ENCODE measurements around the gene RABGAP1L. TPM values are rescaled to one million over a fixed set of nuclear protein-coding genes. Genes with fewer than 3 reads are reported as not detected.

RABGAP1L gene
- total and polyA plus RNA-seq, 7 experiments from 2014 or later = 38.4 to 97.4 (median 55.1) TPM

GRCh38 chr1:174974711-174975119 lies 815.4 kb downstream of the RABGAP1L start:
- Histone ChIP-seq H3K27me3 (ENCODE audit: control insufficient read depth in 2 of 2, insufficient read depth in 2 of 2, low read length in 2 of 2) (no peaks in the 10 kb centered on the region), H3K36me3 (ENCODE audit: control insufficient read depth in 2 of 3, insufficient read depth in 3 of 3, low read length in 3 of 3) (peaks cover 0 to 10% (median 0%) of the 10 kb centered on the region in 3 experiments), H3K9me3 (ENCODE audit: control insufficient read depth in 2 of 3, low read length in 3 of 3) (no peaks in the 10 kb centered on the region), H3K4me1 (ENCODE audit: control insufficient read depth in 2 of 2, insufficient read depth in 2 of 2, low read length in 2 of 2) (peaks cover 23 to 26% of the 10 kb centered on the region in 2 donors), H3K4me3 (ENCODE audit: low read length) (no peak overlapping the region), H3K27ac (ENCODE audit: low read depth, low read length) (no peak overlapping the region)
- intact Hi-C loops (cut with micrococcal nuclease) = no loop called here
- no peak overlapping the region for H3K4me3 Mint-ChIP-seq
- peak overlapping the region in 2 of 9 donors; percentile 28 to 75 for H3K27ac Mint-ChIP-seq
- peaks cover 7 to 61% (median 44%) of the 10 kb centered on the region in 5 donors for H3K36me3 Mint-ChIP-seq
- DNase-seq = no peak
- no peak for ATAC-seq
- peaks cover 27 to 66% (median 55%) of the 10 kb centered on the region in 7 donors for H3K4me1 Mint-ChIP-seq
- POLR2A ChIA-PET = interaction anchor here (0.7 to 12.1 kb wide), 8 partner anchors 6 to 175 kb away, joined by 3 to 154 read pairs (median 4); no protein-coding TSS in a partner anchor
- H3K9me3 Mint-ChIP-seq = no peaks in the 10 kb centered on the region
- no peaks in the 10 kb centered on the region for H3K27me3 Mint-ChIP-seq
- CTCF ChIA-PET = no interaction called here

GRCh38 chr1:174975764-174976163 lies 816.4 kb downstream of the RABGAP1L start:
- no peak for ATAC-seq
- DNase-seq = no peak
- ChIA-PET POLR2A (interaction anchor here (0.6 to 12.1 kb wide), 6 partner anchors 7 to 48 kb away, joined by 3 to 154 read pairs (median 5); partner anchors contain the start of genes CACYBP and MRPS14), CTCF (interaction anchor here (0.8 to 1.3 kb wide), 2 partner anchors 23 to 33 kb away, joined by 3 read pairs; no protein-coding TSS in a partner anchor)
- intact Hi-C loops (cut with micrococcal nuclease) = no loop called here
- no peak overlapping the region for H3K4me3 ChIP-seq (ENCODE audit: low read length)
- no peaks in the 10 kb centered on the region for H3K27me3 ChIP-seq (ENCODE audit: control insufficient read depth in 2 of 2, insufficient read depth in 2 of 2, low read length in 2 of 2)
- no peak overlapping the region for H3K27ac ChIP-seq (ENCODE audit: low read depth, low read length)
- Mint-ChIP-seq H3K27ac (peak overlapping the region in 4 of 9 donors; percentile 28 to 77 (median 76)), H3K4me3 (no peak overlapping the region), H3K27me3 (no peaks in the 10 kb centered on the region), H3K9me3 (peaks cover 0 to 5% (median 0%) of the 10 kb centered on the region in 11 donors), H3K4me1 (peaks cover 23 to 67% (median 53%) of the 10 kb centered on the region in 7 donors), H3K36me3 (peaks cover 13 to 62% (median 51%) of the 10 kb centered on the region in 5 donors)
- no peaks in the 10 kb centered on the region for H3K9me3 ChIP-seq (ENCODE audit: control insufficient read depth in 2 of 3, low read length in 3 of 3)
- peaks cover 15% of the 10 kb centered on the region in 2 donors for H3K4me1 ChIP-seq (ENCODE audit: control insufficient read depth in 2 of 2, insufficient read depth in 2 of 2, low read length in 2 of 2)
- H3K36me3 ChIP-seq (ENCODE audit: control insufficient read depth in 2 of 3, insufficient read depth in 3 of 3, low read length in 3 of 3) = peaks cover 0 to 16% (median 0%) of the 10 kb centered on the region in 3 experiments

- ChIA-PET CTCF (interaction anchor here (0.5 to 1.3 kb wide), 4 partner anchors 20 to 232 kb away, joined by 3 read pairs; no protein-coding TSS in a partner anchor), POLR2A (interaction anchor here (1.2 to 12.1 kb wide), 3 partner anchors 8 to 33 kb away, joined by 3 to 154 read pairs (median 31); partner anchors contain the start of gene CACYBP)
- Mint-ChIP-seq H3K27me3 (no peaks in the 10 kb centered on the region), H3K36me3 (peaks cover 14 to 65% (median 51%) of the 10 kb centered on the region in 5 donors), H3K4me3 (no peak overlapping the region), H3K27ac (peak overlapping the region in 5 of 9 donors; percentile 4 to 45 (median 22)), H3K9me3 (peaks cover 0 to 5% (median 0%) of the 10 kb centered on the region in 11 donors), H3K4me1 (peaks cover 22 to 69% (median 53%) of the 10 kb centered on the region in 7 donors)
- H3K4me1 ChIP-seq (ENCODE audit: control insufficient read depth in 2 of 2, insufficient read depth in 2 of 2, low read length in 2 of 2) = peaks cover 9 to 11% of the 10 kb centered on the region in 2 donors
- ATAC-seq (no peak), DNase-seq (no peak)
- H3K27me3 ChIP-seq (ENCODE audit: control insufficient read depth in 2 of 2, insufficient read depth in 2 of 2, low read length in 2 of 2) = no peaks in the 10 kb centered on the region
- H3K9me3 ChIP-seq (ENCODE audit: control insufficient read depth in 2 of 3, low read length in 3 of 3) = no peaks in the 10 kb centered on the region
- H3K4me3 ChIP-seq (ENCODE audit: low read length) = no peak overlapping the region
- H3K36me3 ChIP-seq (ENCODE audit: control insufficient read depth in 2 of 3, insufficient read depth in 3 of 3, low read length in 3 of 3) = peaks cover 0 to 16% (median 0%) of the 10 kb centered on the region in 3 experiments
- H3K27ac ChIP-seq (ENCODE audit: low read depth, low read length) = no peak overlapping the region
- intact Hi-C loops (cut with micrococcal nuclease) = no loop called here
These were observed 817.3 kb downstream of the RABGAP1L start for GRCh38 chr1:174976436-174977108.

DNA sequence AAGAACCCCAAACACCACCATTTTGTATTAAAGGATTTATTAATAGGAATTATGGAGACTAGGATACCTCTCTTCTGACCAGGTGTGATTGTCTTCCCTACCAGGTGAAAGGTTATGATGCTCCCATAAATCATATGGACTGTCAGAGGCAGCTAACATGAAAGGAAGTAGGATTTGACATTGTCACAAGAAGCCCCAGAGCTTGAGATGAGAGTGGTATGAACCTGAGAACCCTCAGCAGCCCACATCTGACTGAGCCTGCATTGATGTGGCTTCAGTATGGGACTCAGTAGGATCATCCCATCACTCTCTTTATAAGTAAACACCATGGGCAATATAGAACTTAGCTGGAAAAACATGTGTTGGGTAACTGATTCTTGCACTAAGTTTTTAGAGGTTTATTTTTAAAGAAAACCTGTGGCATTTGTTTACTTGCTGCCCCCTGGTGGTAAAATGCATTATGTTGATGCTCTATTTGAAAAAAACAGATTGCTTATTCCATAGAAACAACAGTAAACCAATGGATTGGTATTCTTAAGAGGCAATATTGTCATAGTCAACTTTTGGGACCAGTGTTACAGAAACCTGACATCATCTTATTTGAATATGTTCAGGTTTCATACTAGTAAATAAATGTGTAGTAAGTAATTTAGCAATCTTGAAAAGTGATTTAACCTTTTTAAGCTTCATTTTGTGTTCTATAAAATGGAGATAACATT lies 823.8 kb downstream of the RABGAP1L start:
- H3K4me3 Mint-ChIP-seq = no peak overlapping the region
- Histone ChIP-seq H3K4me1 (ENCODE audit: control insufficient read depth in 2 of 2, insufficient read depth in 2 of 2, low read length in 2 of 2) (peaks cover 0 to 9% of the 10 kb centered on the region in 2 donors), H3K9me3 (ENCODE audit: control insufficient read depth in 2 of 3, low read length in 3 of 3) (no peaks in the 10 kb centered on the region), H3K4me3 (ENCODE audit: low read length) (no peak overlapping the region), H3K36me3 (ENCODE audit: control insufficient read depth in 2 of 3, insufficient read depth in 3 of 3, low read length in 3 of 3) (peaks cover 0 to 7% (median 6%) of the 10 kb centered on the region in 3 experiments), H3K27me3 (ENCODE audit: control insufficient read depth in 2 of 2, insufficient read depth in 2 of 2, low read length in 2 of 2) (no peaks in the 10 kb centered on the region), H3K27ac (ENCODE audit: low read depth, low read length) (no peak overlapping the region)
- intact Hi-C loops (cut with micrococcal nuclease) = loop anchor here (1.0 kb wide), 7 partner anchors 8 to 213 kb away; no protein-coding TSS in a partner anchor
- peaks cover 9 to 54% (median 40%) of the 10 kb centered on the region in 7 donors for H3K4me1 Mint-ChIP-seq
- ChIA-PET POLR2A (interaction anchor here (0.6 to 12.1 kb wide), 7 partner anchors 12 to 908 kb away, joined by 3 to 154 read pairs (median 4); partner anchors contain the start of gene CACYBP), CTCF (interaction anchor here (0.6 to 2.1 kb wide), 13 partner anchors 13 to 206 kb away, joined by 3 to 15 read pairs (median 3); no protein-coding TSS in a partner anchor)
- H3K27me3 Mint-ChIP-seq = no peaks in the 10 kb centered on the region
- ATAC-seq = peak; percentile 41
- peak overlapping the region in 7 of 9 donors; percentile 19 to 91 (median 48) for H3K27ac Mint-ChIP-seq
- peak in 7 of 9 donors; percentile 50 to 69 (median 58) for DNase-seq
- H3K36me3 Mint-ChIP-seq = peaks cover 8 to 49% (median 47%) of the 10 kb centered on the region in 5 donors
- peaks cover 0 to 5% (median 0%) of the 10 kb centered on the region in 11 donors for H3K9me3 Mint-ChIP-seq

- no peak for DNase-seq
- no peak overlapping the region for H3K27ac ChIP-seq (ENCODE audit: low read depth, low read length)
- H3K27me3 ChIP-seq (ENCODE audit: control insufficient read depth in 2 of 2, insufficient read depth in 2 of 2, low read length in 2 of 2) = no peaks in the 10 kb centered on the region
- no peak for ATAC-seq
- Mint-ChIP-seq H3K4me3 (no peak overlapping the region), H3K27ac (peak overlapping the region in 7 of 9 donors; percentile 1 to 74 (median 20)), H3K4me1 (peaks cover 14 to 64% (median 51%) of the 10 kb centered on the region in 7 donors), H3K9me3 (peaks cover 0 to 5% (median 0%) of the 10 kb centered on the region in 11 donors), H3K27me3 (no peaks in the 10 kb centered on the region), H3K36me3 (peaks cover 12 to 55% (median 49%) of the 10 kb centered on the region in 5 donors)
- ChIA-PET POLR2A (interaction anchor here (0.7 to 12.1 kb wide), 6 partner anchors 8 to 84 kb away, joined by 3 to 154 read pairs (median 4); partner anchors contain the start of gene CACYBP), CTCF (interaction anchor here (1.8 to 4.1 kb wide), 4 partner anchors 15 to 185 kb away, joined by 4 to 18 read pairs (median 8); partner anchors contain the start of gene CACYBP)
- intact Hi-C loops (cut with micrococcal nuclease) = no loop called here
- no peak overlapping the region for H3K4me3 ChIP-seq (ENCODE audit: low read length)
- H3K4me1 ChIP-seq (ENCODE audit: control insufficient read depth in 2 of 2, insufficient read depth in 2 of 2, low read length in 2 of 2) = peaks cover 8 to 12% of the 10 kb centered on the region in 2 donors
- H3K36me3 ChIP-seq (ENCODE audit: control insufficient read depth in 2 of 3, insufficient read depth in 3 of 3, low read length in 3 of 3) = peaks cover 0 to 7% (median 6%) of the 10 kb centered on the region in 3 experiments
- no peaks in the 10 kb centered on the region for H3K9me3 ChIP-seq (ENCODE audit: control insufficient read depth in 2 of 3, low read length in 3 of 3)
These were observed 825.6 kb downstream of the RABGAP1L start for GRCh38 chr1:174984952-174985351.

DNA sequence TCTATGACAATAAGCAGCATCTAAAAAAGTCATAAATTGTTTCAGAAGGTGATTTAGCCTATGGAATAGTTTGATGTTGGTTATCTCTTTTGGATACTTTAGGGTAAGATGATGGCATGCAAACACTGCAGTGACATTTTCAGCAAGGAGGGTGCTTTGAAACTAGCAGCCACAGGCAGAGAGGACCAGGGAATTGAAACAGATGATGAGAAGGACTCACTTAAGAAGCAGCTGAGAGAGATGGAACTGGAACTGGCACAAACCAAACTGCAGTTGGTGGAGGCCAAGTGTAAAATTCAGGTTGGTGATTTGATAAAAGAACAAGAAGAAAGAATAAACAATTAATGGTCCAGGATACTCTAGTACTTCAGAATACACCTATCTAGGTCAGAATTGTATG lies 829.2 kb downstream of the RABGAP1L start:
- intact Hi-C loops (cut with micrococcal nuclease) = no loop called here
- ChIA-PET POLR2A (interaction anchor here (0.8 to 2.1 kb wide), 3 partner anchors 11 to 23 kb away, joined by 5 to 31 read pairs (median 6); partner anchors contain the start of gene CACYBP), CTCF (interaction anchor here (1.4 kb wide), 1 partner anchor 9 kb away, joined by 6 read pairs; no protein-coding TSS in a partner anchor)
- H3K36me3 Mint-ChIP-seq = peaks cover 4 to 40% (median 20%) of the 10 kb centered on the region in 5 donors
- no peaks in the 10 kb centered on the region for H3K9me3 ChIP-seq (ENCODE audit: control insufficient read depth in 2 of 3, low read length in 3 of 3)
- ATAC-seq (no peak), DNase-seq (no peak)
- peaks cover 8 to 14% of the 10 kb centered on the region in 2 donors for H3K4me1 ChIP-seq (ENCODE audit: control insufficient read depth in 2 of 2, insufficient read depth in 2 of 2, low read length in 2 of 2)
- H3K4me3 Mint-ChIP-seq = peak overlapping the region in 4 of 10 donors; percentile 22 to 48 (median 32)
- peaks cover 5 to 54% (median 43%) of the 10 kb centered on the region in 7 donors for H3K4me1 Mint-ChIP-seq
- H3K9me3 Mint-ChIP-seq = peaks cover 0 to 1% (median 0%) of the 10 kb centered on the region in 11 donors
- H3K27me3 ChIP-seq (ENCODE audit: control insufficient read depth in 2 of 2, insufficient read depth in 2 of 2, low read length in 2 of 2) = no peaks in the 10 kb centered on the region
- H3K4me3 ChIP-seq (ENCODE audit: low read length) = no peak overlapping the region
- H3K27ac Mint-ChIP-seq = peak overlapping the region in 6 of 9 donors; percentile 29 to 92 (median 64)
- H3K36me3 ChIP-seq (ENCODE audit: control insufficient read depth in 2 of 3, insufficient read depth in 3 of 3, low read length in 3 of 3) = no peaks in the 10 kb centered on the region
- no peak overlapping the region for H3K27ac ChIP-seq (ENCODE audit: low read depth, low read length)
- no peaks in the 10 kb centered on the region for H3K27me3 Mint-ChIP-seq

Measured in naive thymus-derived CD4-positive, alpha-beta T cell (primary cell).